Measurements from ENCODE around the gene MYZAP.

DNA sequence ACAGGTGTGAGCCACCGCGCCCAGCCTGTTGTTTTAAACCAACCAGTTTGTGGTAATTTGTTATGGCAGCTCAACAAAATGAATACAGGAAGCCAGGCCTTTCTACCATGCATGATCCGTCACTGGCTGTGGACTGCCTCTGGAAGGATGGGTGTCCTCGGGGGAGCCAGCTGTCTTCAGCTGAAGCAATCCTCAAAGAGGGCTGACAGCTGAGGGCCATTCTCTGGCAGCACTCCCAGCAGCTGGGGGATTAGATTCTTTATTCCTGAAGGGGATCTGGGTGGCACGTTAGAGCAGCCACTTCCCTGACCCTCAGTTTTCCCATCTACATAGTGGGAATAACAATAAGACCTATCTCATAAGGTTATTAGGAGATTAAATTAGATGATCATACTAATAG, 139.2 kb downstream of the MYZAP start:
- TF ChIP-seq CTCF (IDR thresholded peaks at IDR 0.05 in 8 of 11, conservative IDR thresholded peaks at IDR 0.05 in 3 of 11) (no peak), POLR2AphosphoS5 (IDR thresholded peaks at IDR 0.05) (no peak), POLR2A (IDR thresholded peaks at IDR 0.05) (no peak)

All from spleen (tissue), 7 donors.